Breast epithelium (tissue), 3 donors: ENCODE measurements around the gene GOLIM4.

Experiments
- POLR2A ChIP-seq: fragments of 450-650 bp; IDR thresholded peaks from one replicate; pipeline ENCODE4 v1.6.1; 2016; ENCODE audit warnings: antibody characterized with exemption, mild to moderate bottlenecking, moderate library complexity
- TF ChIP-seq, protein P1 (sequence below), 3 donors: fragments of 450-650 bp; IDR thresholded peaks; one replicate each; pipeline ENCODE4 v1.5.1; 2016 to 2017; ENCODE audit warnings: antibody characterized with exemption in 3 of 3, mild to moderate bottlenecking in 3 of 3, moderate library complexity in 3 of 3

DNA sequence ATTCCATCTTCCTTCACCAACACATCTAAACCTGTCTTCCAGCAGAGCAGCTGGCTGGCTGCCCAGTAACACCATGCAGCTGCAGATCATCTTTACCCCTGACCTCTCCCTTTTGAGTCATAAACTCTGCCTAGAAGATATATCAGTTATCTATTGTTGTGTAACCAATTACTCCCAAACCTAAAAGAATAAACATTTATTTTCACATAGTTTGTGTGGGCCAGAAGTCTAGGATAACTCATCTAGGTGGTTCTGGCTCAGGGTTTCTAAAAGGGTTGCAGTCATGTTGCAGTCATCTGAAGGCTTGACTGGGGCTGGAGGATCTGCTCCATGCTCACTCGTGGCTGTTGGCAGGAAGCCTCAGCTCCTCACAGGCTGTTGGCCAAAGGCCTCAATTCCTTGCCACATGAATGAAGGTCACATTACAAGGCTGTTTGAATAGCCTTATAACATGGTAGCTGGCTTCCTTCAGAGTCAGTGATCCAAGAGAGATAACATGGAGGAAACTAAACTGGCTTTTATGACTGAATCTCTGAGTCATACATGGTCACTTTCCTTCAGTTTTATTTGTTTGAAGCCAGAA lies 92.8 kb downstream of the GOLIM4 start:
- TF ChIP-seq POLR2A: no peak
- TF ChIP-seq, protein P1, sequence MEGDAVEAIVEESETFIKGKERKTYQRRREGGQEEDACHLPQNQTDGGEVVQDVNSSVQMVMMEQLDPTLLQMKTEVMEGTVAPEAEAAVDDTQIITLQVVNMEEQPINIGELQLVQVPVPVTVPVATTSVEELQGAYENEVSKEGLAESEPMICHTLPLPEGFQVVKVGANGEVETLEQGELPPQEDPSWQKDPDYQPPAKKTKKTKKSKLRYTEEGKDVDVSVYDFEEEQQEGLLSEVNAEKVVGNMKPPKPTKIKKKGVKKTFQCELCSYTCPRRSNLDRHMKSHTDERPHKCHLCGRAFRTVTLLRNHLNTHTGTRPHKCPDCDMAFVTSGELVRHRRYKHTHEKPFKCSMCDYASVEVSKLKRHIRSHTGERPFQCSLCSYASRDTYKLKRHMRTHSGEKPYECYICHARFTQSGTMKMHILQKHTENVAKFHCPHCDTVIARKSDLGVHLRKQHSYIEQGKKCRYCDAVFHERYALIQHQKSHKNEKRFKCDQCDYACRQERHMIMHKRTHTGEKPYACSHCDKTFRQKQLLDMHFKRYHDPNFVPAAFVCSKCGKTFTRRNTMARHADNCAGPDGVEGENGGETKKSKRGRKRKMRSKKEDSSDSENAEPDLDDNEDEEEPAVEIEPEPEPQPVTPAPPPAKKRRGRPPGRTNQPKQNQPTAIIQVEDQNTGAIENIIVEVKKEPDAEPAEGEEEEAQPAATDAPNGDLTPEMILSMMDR (IDR thresholded peaks at IDR 0.05): no peak
